ENCODE results near the gene CLTC.

Gene CLTC

DNA sequence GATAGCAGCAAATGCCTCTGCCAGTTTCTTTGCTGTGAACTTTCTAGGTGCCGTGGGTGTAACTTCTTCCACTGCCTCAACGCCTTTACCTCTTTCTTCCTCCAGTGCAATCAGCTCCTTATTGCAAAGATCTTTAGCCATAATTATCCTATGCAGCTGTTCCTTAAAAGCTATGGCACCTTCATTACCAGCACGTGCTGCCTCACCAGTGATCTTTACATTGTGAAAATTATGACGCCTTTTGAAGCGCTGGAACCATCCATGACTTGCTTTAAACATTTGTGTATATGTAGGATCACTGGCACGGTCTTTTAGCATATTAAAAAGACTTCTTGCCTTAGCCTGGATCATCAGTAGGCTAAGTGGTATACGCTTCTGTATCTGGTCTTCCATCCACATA is 79.5 kb downstream of the CLTC start:
- no peak overlapping the region for H3K4me3 ChIP-seq (ENCODE audit: low read depth, low read length)
- no peak for DNase-seq (ENCODE audit: low read depth, low spot score)
- TF ChIP-seq, protein P1, sequence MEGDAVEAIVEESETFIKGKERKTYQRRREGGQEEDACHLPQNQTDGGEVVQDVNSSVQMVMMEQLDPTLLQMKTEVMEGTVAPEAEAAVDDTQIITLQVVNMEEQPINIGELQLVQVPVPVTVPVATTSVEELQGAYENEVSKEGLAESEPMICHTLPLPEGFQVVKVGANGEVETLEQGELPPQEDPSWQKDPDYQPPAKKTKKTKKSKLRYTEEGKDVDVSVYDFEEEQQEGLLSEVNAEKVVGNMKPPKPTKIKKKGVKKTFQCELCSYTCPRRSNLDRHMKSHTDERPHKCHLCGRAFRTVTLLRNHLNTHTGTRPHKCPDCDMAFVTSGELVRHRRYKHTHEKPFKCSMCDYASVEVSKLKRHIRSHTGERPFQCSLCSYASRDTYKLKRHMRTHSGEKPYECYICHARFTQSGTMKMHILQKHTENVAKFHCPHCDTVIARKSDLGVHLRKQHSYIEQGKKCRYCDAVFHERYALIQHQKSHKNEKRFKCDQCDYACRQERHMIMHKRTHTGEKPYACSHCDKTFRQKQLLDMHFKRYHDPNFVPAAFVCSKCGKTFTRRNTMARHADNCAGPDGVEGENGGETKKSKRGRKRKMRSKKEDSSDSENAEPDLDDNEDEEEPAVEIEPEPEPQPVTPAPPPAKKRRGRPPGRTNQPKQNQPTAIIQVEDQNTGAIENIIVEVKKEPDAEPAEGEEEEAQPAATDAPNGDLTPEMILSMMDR (IDR thresholded peaks at IDR 0.05; ENCODE audit: low read depth, low read length) = no peak
- in situ Hi-C loops (cut with HindIII; ENCODE audit: low sequenced_read_pairs) = no loop called here

DNA sequence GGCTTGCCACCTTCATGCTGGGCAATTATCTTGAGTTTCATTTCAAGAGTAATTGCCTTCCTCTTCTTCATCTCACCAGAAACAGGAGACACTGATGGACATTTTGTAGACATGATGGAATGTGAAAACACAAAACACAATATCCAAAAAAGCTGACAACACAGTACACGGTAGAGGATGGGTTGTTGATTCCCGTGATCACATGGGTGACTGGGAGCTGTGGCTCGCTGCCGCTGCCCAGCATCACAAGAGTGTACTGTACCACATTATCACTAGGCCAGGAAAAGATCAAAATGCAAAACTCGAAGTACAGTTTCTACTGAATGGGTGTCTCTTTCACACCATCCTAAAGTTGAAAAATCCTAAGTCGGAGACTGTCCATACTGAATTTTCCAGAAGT is 80.1 kb downstream of the CLTC start:
- in situ Hi-C loops (cut with HindIII; ENCODE audit: low sequenced_read_pairs) = no loop called here
- TF ChIP-seq, protein P1 (IDR thresholded peaks at IDR 0.05; ENCODE audit: low read depth, low read length) = no peak
- DNase-seq (ENCODE audit: low read depth, low spot score) = no peak
- no peak overlapping the region for H3K4me3 ChIP-seq (ENCODE audit: low read depth, low read length)

DNA sequence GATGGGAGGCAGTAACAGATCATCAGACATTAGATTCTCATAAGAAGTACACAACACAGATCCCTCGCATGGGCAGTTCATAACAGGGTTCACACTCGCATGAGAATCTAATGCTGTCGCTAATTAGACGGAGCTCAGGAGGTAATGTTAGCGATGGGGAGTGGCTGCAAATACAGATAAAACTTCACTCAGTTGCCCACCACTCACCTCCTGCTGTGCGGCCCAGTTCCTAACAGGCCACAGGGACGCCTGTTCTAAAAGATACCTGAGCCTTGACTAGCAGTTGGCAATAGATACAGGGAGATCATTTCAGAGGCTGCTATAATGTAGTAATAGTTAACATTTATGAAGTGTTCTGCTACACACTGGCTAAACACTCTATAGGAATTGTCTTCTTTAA is 82.6 kb downstream of the CLTC start:
- in situ Hi-C loops (cut with HindIII; ENCODE audit: low sequenced_read_pairs) = no loop called here
- TF ChIP-seq, protein P1 (IDR thresholded peaks at IDR 0.05; ENCODE audit: low read depth, low read length) = no peak
- H3K4me3 ChIP-seq (ENCODE audit: low read depth, low read length) = no peak overlapping the region
- DNase-seq (ENCODE audit: low read depth, low spot score) = no peak

DNA sequence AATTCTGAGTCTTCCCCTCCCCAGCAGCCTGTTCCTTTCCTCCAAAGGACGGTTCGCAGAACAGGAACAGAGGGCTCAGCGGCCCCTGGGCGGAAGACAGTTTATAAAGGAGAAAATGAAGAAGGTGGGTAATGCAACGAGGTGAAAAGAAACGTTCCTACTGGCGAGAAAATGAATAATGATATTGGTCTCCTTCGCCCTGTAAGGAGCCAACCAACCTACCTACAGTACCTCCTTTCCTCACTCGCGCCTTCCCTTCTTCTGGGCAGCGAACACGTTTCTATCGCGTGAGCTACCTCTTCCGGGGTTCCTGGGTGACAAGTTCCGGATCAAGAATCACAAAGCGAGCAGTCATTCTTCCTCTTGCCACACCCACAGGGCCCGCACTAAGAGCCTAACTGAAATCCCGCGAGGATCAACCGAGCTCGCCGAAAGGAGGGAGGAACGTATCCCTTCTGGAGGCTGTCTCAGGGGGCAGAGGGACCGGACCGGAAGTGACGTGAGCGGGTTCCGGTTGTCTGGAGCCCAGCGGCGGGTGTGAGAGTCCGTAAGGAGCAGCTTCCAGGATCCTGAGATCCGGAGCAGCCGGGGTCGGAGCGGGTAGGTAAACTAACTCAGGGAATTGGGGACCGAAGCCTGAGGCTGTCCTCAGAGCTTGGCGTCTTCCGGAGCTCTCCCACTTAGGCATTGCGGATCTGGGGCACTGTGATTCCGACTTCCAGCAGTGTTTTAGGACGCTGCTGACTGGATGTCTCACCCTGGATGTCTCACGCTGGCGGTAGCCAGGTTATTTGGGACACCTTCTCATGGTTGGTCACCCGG is 87.7 kb downstream of the CLTC start, which contains the start of the genes PTRH2 and VMP1:
PTRH2 (minus strand) TSS at position 282 of the 822 bp plus-strand sequence. CDS start 9,452 bp downstream, outside the sequence.
VMP1 (plus strand) TSS at position 506 of the 822 bp plus-strand sequence. CDS start 23,793 bp downstream, outside the sequence.
- peak; percentile 100 for DNase-seq (ENCODE audit: low read depth, low spot score)
- in situ Hi-C loops (cut with HindIII; ENCODE audit: low sequenced_read_pairs) = no loop called here
- H3K4me3 ChIP-seq (ENCODE audit: low read depth, low read length) = peak within 1 kb of the TSS; percentile 79
- TF ChIP-seq, protein P1 (IDR thresholded peaks at IDR 0.05; ENCODE audit: low read depth, low read length) = no peak

DNA sequence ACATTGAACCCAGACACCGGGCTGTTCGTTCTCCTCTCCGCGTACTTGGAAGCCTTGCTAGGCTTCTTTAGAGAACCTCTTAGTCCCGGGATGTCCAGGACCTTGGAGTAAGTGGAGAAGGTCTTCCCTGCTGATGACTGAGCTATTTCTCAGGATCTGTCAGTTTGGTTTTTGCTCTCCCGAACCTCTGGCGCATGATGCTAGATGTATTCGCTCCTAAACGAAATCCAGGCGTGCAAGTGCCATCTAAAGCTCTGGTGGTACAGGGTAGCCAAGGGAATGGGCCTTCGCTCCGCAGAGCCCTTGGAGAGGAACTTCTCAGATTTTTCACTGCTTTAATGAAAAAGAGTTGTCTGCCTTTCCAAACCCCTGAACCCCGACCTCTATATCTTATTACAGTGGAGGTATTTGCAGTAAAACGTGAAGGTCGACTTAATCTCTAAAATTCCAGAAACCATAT is 88.3 kb downstream of the CLTC start:
- peak overlapping the region; percentile 79 for H3K4me3 ChIP-seq (ENCODE audit: low read depth, low read length)
- TF ChIP-seq, protein P1 (IDR thresholded peaks at IDR 0.05; ENCODE audit: low read depth, low read length) = no peak
- in situ Hi-C loops (cut with HindIII; ENCODE audit: low sequenced_read_pairs) = no loop called here
- no peak for DNase-seq (ENCODE audit: low read depth, low spot score)

DNA sequence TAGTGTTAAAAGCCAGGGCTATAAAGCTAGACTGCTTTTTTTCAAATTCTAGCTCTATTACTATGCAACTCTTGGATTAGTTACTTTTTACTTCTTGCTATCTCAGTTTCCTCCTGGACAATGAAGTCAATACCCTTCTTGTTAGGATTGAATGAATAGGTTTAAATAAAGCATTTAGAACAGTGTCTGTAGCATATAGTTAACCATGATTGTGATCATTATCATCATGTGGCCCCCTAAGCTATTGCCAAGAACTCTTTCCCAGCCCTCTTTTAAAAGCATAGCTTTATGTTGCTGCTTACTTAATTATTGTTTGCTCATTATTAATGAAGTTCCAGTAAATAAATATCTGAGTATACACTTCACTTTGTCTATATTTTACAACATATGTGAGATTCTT is 92.2 kb downstream of the CLTC start:
- in situ Hi-C loops (cut with HindIII; ENCODE audit: low sequenced_read_pairs) = no loop called here
- DNase-seq (ENCODE audit: low read depth, low spot score) = no peak
- no peak overlapping the region for H3K4me3 ChIP-seq (ENCODE audit: low read depth, low read length)
- TF ChIP-seq, protein P1 (IDR thresholded peaks at IDR 0.05; ENCODE audit: low read depth, low read length) = no peak

Measured in astrocyte of the spinal cord (primary cell).